HEK293 (cell line): ENCODE results near the gene NXPH4.

Experiments
- CTCF ChIP-seq: fragments of 450-650 bp; formaldehyde crosslinking; IDR thresholded peaks from 2 replicates; pipeline ENCODE4 v1.5.1; 2016; ENCODE audit warnings: missing biosample characterization, missing genetic modification characterization
- EGR2 ChIP-seq: fragments of 450-650 bp; formaldehyde crosslinking; IDR thresholded peaks from 2 replicates; pipeline ENCODE4 v1.5.1; 2016; ENCODE audit warnings: low read depth, missing biosample characterization, missing genetic modification characterization
- GFI1B ChIP-seq: fragments of 450-650 bp; formaldehyde crosslinking; IDR thresholded peaks from 2 replicates; pipeline ENCODE4 v1.5.1; 2016; ENCODE audit warnings: missing biosample characterization, missing genetic modification characterization
- KLF1 ChIP-seq: fragments of 450-650 bp; formaldehyde crosslinking; IDR thresholded peaks from 2 replicates; pipeline ENCODE4 v1.5.1; 2016; ENCODE audit warnings: missing biosample characterization, missing genetic modification characterization
- SETDB1 ChIP-seq: IDR thresholded peaks from one replicate; pipeline ENCODE4 v1.6.1; 2017; ENCODE audit warnings: mild to moderate bottlenecking, low read length, moderate library complexity, mixed read lengths; ENCODE audit not compliant: insufficient read length
- ZNF10 ChIP-seq: fragments of 450-650 bp; formaldehyde crosslinking; IDR thresholded peaks from 2 replicates; pipeline ENCODE4 v1.5.1; 2017; ENCODE audit warnings: missing biosample characterization, missing genetic modification characterization
- ZNF175 ChIP-seq: fragments of 450-650 bp; formaldehyde crosslinking; IDR thresholded peaks from 2 replicates; pipeline ENCODE4 v1.5.1; 2016; ENCODE audit warnings: missing biosample characterization, missing genetic modification characterization
- ZNF266 ChIP-seq: fragments of 450-650 bp; formaldehyde crosslinking; IDR thresholded peaks from 2 replicates; pipeline ENCODE4 v1.5.1; 2016; ENCODE audit warnings: missing biosample characterization, missing genetic modification characterization, low read depth
- ZNF324 ChIP-seq: fragments of 450-650 bp; formaldehyde crosslinking; IDR thresholded peaks from 2 replicates; pipeline ENCODE4 v1.5.1; 2016; ENCODE audit warnings: missing biosample characterization, missing genetic modification characterization
- ZNF670 ChIP-seq: fragments of 450-650 bp; formaldehyde crosslinking; IDR thresholded peaks from 2 replicates; pipeline ENCODE4 v1.5.1; 2016; ENCODE audit warnings: missing biosample characterization, missing genetic modification characterization, low read depth
- TF ChIP-seq, protein P1 (sequence below): sonication (generic); formaldehyde crosslinking; IDR thresholded peaks from 2 replicates; pipeline ENCODE4 v1.8.1; 2022; ENCODE audit warnings: mild to moderate bottlenecking, moderate library complexity, missing genetic modification reagents

GRCh38 chr12:57263096-57263495 is 46.5 kb downstream of the NXPH4 start:
- TF ChIP-seq SETDB1, result no peak
- no peak for TF ChIP-seq ZNF175 (tag by site-specific recombination)
- TF ChIP-seq, protein P1, sequence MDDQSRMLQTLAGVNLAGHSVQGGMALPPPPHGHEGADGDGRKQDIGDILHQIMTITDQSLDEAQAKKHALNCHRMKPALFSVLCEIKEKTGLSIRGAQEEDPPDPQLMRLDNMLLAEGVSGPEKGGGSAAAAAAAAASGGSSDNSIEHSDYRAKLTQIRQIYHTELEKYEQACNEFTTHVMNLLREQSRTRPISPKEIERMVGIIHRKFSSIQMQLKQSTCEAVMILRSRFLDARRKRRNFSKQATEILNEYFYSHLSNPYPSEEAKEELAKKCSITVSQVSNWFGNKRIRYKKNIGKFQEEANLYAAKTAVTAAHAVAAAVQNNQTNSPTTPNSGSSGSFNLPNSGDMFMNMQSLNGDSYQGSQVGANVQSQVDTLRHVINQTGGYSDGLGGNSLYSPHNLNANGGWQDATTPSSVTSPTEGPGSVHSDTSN (CRISPR knock-in tag), result no peak
- no peak for TF ChIP-seq CTCF (tag by site-specific recombination)
- no peak for TF ChIP-seq GFI1B (tag by site-specific recombination)
- no peak for TF ChIP-seq KLF1 (tag by site-specific recombination)
- no peak for TF ChIP-seq ZNF670 (tag by site-specific recombination)
- no peak for TF ChIP-seq ZNF266 (tag by site-specific recombination)
- no peak for TF ChIP-seq ZNF324 (tag by site-specific recombination)
- TF ChIP-seq EGR2, result no peak
- no peak for TF ChIP-seq ZNF10
